ENCODE data around the gene ING5. TPM values are rescaled to one million over a fixed set of nuclear protein-coding genes. Genes with fewer than 3 reads are reported as not detected.

The ING5 gene
- total RNA-seq, 2 donors from 2014 or later: 27.3 to 64.8 TPM

DNA sequence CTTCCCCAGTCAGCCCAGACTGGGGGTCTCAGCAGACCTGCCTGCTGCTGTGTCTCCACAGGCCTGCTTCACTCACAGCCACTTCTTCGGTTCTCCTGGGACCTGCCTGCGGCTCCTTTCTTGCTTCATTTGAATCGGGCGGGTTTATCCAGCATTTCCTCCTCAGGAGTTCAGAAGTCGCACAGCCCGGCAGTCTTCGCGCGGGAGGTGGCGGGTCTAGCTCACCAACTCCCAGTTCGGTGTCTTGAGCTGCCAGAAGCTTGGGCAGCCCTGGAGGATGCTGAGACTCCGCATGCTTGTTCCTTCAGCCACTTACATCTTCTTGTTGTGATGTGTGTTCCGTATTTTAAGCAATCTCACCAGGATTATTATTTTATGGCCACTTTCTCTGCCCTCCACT lies 43.4 kb downstream of the ING5 start:
- no peaks in the 10 kb centered on the region for H3K9me3 ChIP-seq
- no peak for DNase-seq (ENCODE audit: low spot score)
- peaks cover 23% of the 10 kb centered on the region for H3K36me3 ChIP-seq

DNA sequence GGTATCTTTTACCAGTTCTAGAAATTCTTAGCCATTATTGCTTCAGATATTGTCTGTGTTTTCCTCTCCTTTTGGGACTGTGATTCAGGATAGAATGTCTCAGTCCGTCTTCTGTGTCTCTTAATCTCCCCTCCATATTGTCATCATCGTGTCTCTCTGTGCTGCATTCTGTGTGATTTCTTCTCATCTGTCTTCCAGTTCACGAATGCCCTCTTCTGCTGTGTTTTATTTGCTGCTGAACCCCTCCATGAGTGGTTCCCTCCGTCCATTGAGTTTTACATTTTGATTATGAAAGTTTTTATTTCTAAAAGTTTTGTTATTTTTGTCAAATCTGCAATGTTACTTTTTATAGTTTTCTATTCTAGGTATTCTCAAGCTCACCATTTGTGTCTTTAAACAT lies 44.2 kb downstream of the ING5 start:
- no peak overlapping the region for H3K27ac ChIP-seq
- no peak overlapping the region for H3K4me3 ChIP-seq
- no peaks in the 10 kb centered on the region for H3K9me3 ChIP-seq
- H3K27me3 ChIP-seq (replicated peaks; ENCODE audit: insufficient read depth): no peaks in the 10 kb centered on the region
- peaks cover 23% of the 10 kb centered on the region for H3K36me3 ChIP-seq
- TF ChIP-seq, protein P1, sequence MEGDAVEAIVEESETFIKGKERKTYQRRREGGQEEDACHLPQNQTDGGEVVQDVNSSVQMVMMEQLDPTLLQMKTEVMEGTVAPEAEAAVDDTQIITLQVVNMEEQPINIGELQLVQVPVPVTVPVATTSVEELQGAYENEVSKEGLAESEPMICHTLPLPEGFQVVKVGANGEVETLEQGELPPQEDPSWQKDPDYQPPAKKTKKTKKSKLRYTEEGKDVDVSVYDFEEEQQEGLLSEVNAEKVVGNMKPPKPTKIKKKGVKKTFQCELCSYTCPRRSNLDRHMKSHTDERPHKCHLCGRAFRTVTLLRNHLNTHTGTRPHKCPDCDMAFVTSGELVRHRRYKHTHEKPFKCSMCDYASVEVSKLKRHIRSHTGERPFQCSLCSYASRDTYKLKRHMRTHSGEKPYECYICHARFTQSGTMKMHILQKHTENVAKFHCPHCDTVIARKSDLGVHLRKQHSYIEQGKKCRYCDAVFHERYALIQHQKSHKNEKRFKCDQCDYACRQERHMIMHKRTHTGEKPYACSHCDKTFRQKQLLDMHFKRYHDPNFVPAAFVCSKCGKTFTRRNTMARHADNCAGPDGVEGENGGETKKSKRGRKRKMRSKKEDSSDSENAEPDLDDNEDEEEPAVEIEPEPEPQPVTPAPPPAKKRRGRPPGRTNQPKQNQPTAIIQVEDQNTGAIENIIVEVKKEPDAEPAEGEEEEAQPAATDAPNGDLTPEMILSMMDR (IDR thresholded peaks at IDR 0.05): no peak
- DNase-seq (ENCODE audit: low spot score) (no peak), ATAC-seq (ENCODE audit: insufficient number of reproducible peaks, low FRiP score, low read depth) (no peak)
- peaks cover 0 to 9% of the 10 kb centered on the region in 2 donors for H3K4me1 ChIP-seq (ENCODE audit: control insufficient read depth in 1 of 2, low read depth in 2 of 2)

More for the DNA sequence above, 43.4 kb downstream of the ING5 start:
- Histone ChIP-seq H3K27ac (no peak overlapping the region), H3K4me3 (no peak overlapping the region), H3K4me1 (ENCODE audit: control insufficient read depth in 1 of 2, low read depth in 2 of 2) (peaks cover 0 to 3% of the 10 kb centered on the region in 2 donors), H3K27me3 (replicated peaks; ENCODE audit: insufficient read depth) (no peaks in the 10 kb centered on the region)
- no peak for ATAC-seq (ENCODE audit: insufficient number of reproducible peaks, low FRiP score, low read depth)
- TF ChIP-seq, protein P1 (IDR thresholded peaks at IDR 0.05): no peak

DNA sequence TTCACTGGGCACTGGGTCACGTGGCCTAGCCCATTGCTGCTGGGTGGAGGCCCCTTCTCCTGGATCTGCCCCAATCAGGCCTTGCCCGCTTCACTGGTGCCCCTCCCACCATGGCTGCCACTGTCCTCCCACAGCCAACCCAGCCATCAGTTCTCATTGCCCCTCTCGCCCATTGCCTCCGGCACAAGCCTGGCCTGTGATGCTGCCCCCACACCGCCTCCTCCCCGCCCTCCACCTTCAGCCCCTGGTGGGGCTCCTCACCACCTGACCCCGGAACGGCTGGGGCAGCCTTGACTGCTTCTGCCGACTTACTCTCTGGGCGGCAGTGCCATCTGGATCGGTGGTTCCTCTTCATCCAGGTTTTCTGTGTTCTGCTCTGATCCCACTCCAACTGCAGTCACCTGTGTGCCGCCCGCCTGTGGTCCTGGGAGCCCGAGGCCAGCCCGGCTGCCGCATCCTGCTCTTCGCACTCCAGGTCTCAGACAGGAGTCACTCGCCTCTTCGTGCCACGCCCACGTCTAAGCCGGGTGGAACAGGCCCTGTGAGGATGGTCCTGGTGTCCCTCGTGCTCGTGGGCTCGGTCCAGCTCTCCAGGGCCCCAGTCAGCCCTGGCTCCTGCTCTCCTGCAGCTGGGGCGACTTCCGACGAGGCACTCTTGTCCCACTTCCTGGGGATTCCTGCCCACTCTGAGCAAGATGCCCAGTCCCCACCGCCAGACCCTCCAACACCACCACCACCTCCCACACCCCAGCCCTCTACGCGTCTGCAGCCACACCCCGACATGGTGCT lies 46.8 kb downstream of the ING5 start:
- TF ChIP-seq, protein P1 (IDR thresholded peaks at IDR 0.05): no peak
- Histone ChIP-seq H3K27me3 (replicated peaks; ENCODE audit: insufficient read depth) (no peaks in the 10 kb centered on the region), H3K9me3 (no peaks in the 10 kb centered on the region), H3K36me3 (peaks cover 32% of the 10 kb centered on the region), H3K4me1 (ENCODE audit: control insufficient read depth in 1 of 2, low read depth in 2 of 2) (peaks cover 0 to 9% of the 10 kb centered on the region in 2 donors), H3K27ac (no peak overlapping the region), H3K4me3 (no peak overlapping the region)
- DNase-seq (ENCODE audit: low spot score) (no peak), ATAC-seq (ENCODE audit: insufficient number of reproducible peaks, low FRiP score, low read depth) (no peak)

DNA sequence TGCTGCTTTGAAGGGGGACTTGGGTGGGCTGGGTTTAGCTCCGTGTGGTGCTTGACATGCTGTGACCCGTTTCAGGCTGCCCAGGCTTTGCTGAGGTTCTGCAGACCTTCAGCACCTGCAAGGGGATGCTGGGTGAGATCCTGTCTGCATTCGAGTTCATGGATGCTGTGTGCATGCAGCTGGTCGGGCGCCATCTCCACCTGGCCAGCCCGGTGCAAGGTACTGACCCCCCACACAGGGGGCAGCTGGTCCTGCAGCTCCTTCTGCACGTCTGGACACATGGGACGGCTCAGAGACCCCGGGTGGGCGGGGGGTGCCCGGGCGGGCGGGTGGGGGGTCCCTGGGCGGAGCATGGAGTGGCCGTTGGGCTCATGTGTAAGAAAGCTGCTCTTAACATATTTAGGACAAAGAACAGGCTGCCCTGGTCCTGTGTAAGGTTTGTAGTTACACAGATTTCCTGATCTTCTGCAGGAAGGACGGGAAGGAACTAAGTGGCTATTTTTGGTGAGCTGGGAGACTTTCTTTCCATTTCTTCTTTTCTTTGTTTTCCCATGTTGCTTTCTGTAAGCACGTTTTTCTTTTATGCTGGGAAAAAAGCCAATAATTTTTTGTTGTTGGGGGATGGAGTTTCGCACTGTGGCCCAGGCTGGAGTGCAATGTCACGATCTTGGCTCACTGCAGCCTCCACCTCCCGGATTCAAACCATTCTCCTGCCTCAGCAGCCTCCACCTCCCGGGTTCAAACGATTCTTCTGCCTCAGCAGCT lies 48.4 kb downstream of the ING5 start:
- H3K4me3 ChIP-seq: no peak overlapping the region
- no peak for DNase-seq (ENCODE audit: low spot score)
- H3K9me3 ChIP-seq: no peaks in the 10 kb centered on the region
- H3K27me3 ChIP-seq (replicated peaks; ENCODE audit: insufficient read depth): no peaks in the 10 kb centered on the region
- H3K27ac ChIP-seq: no peak overlapping the region
- no peak for ATAC-seq (ENCODE audit: insufficient number of reproducible peaks, low FRiP score, low read depth)
- peaks cover 0 to 9% of the 10 kb centered on the region in 2 donors for H3K4me1 ChIP-seq (ENCODE audit: control insufficient read depth in 1 of 2, low read depth in 2 of 2)
- H3K36me3 ChIP-seq: peaks cover 26% of the 10 kb centered on the region
- TF ChIP-seq, protein P1 (IDR thresholded peaks at IDR 0.05): no peak

DNA sequence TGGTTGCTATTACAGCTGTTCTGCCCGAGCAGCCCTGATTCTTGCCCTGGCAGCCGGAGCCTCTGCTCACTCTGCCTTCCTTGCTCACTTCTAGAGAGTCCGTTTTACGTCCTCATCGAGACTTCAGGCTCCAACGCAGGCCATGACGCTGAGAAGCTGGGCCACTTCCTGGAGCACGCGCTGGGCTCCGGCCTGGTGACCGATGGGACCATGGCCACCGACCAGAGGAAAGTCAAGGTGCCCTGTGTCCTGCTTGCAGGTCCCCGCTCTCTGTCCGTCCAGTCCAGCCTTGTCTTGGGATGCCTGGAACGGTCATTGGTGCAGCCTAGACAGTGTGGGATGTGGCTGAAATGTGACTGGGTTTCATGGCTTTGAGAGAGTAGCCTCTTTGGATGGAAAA lies 49.3 kb downstream of the ING5 start:
- DNase-seq (ENCODE audit: low spot score) (no peak), ATAC-seq (ENCODE audit: insufficient number of reproducible peaks, low FRiP score, low read depth) (no peak)
- Histone ChIP-seq H3K9me3 (no peaks in the 10 kb centered on the region), H3K4me3 (no peak overlapping the region), H3K36me3 (peaks cover 26% of the 10 kb centered on the region), H3K4me1 (ENCODE audit: control insufficient read depth in 1 of 2, low read depth in 2 of 2) (peaks cover 0 to 9% of the 10 kb centered on the region in 2 donors), H3K27me3 (replicated peaks; ENCODE audit: insufficient read depth) (no peaks in the 10 kb centered on the region), H3K27ac (no peak overlapping the region)
- TF ChIP-seq, protein P1 (IDR thresholded peaks at IDR 0.05): no peak

Measured in thoracic aorta (tissue), 2 donors.